GM23248 (cell line): Measurements from ENCODE around the gene NF1. TPM values are rescaled to one million over a fixed set of nuclear protein-coding genes. Genes with fewer than 3 reads are reported as not detected.

Experiments
- DNase-seq: peaks from one replicate; pipeline ENCODE4 v3.0.0-alpha.2; 2015
- H2AFZ ChIP-seq: fragments of 200-600 bp; sonication (generic); 2 replicates; pipeline ENCODE4 v1.6.1; 2016; ENCODE audit warnings: antibody characterized with exemption
- H3F3A ChIP-seq: fragments of 200-600 bp; sonication (generic); 2 replicates; pipeline ENCODE4 v1.6.1; 2016; ENCODE audit warnings: mild to moderate bottlenecking, antibody characterized with exemption, mixed run types; ENCODE audit not compliant: insufficient read depth
- H3K27ac ChIP-seq: fragments of 200-600 bp; sonication (generic); 2 replicates; pipeline ENCODE4 v1.5.1; 2016; ENCODE audit warnings: mild to moderate bottlenecking
- H3K27me3 ChIP-seq: fragments of 200-600 bp; sonication (generic); replicated peaks from 2 replicates; pipeline ENCODE4 v1.6.1; 2016; ENCODE audit warnings: mild to moderate bottlenecking; ENCODE audit not compliant: insufficient read depth
- H3K36me3 ChIP-seq: fragments of 200-600 bp; sonication (generic); 2 replicates; pipeline ENCODE4 v1.6.1; 2016; ENCODE audit warnings: low read depth, mild to moderate bottlenecking
- H3K4me1 ChIP-seq: fragments of 200-600 bp; sonication (generic); 2 replicates; pipeline ENCODE4 v1.6.1; 2016; ENCODE audit warnings: mild to moderate bottlenecking; ENCODE audit not compliant: insufficient read depth
- H3K4me2 ChIP-seq: fragments of 200-600 bp; sonication (generic); one replicate; pipeline ENCODE4 v1.6.1; 2016; ENCODE audit warnings: mild to moderate bottlenecking; ENCODE audit not compliant: unreplicated experiment
- H3K4me3 ChIP-seq: fragments of 200-600 bp; sonication (generic); 2 replicates; pipeline ENCODE4 v1.5.1; 2016; ENCODE audit warnings: mild to moderate bottlenecking
- H3K79me2 ChIP-seq: fragments of 200-600 bp; sonication (generic); 2 replicates; pipeline ENCODE4 v1.6.1; 2016; ENCODE audit warnings: mild to moderate bottlenecking; ENCODE audit not compliant: insufficient read depth
- H3K9ac ChIP-seq: fragments of 200-600 bp; sonication (generic); 2 replicates; pipeline ENCODE4 v1.6.1; 2016; ENCODE audit warnings: mild to moderate bottlenecking
- H3K9me2 ChIP-seq: fragments of 200-600 bp; sonication (generic); 2 replicates; pipeline ENCODE4 v1.6.1; 2016; ENCODE audit warnings: mixed run types, mild to moderate bottlenecking, moderate library complexity; ENCODE audit not compliant: insufficient read depth
- H3K9me3 ChIP-seq: fragments of 200-600 bp; sonication (generic); one replicate; pipeline ENCODE4 v1.6.1; 2017; ENCODE audit warnings: low read depth
- H4K20me1 ChIP-seq: fragments of 200-600 bp; sonication (generic); 2 replicates; pipeline ENCODE4 v1.6.0; 2016; ENCODE audit not compliant: insufficient read depth
- EZH2 ChIP-seq: fragments of 200-600 bp; sonication (generic); IDR thresholded peaks from 2 replicates; pipeline ENCODE4 v1.6.1; 2018; ENCODE audit warnings: antibody characterized with exemption, mild to moderate bottlenecking; ENCODE audit not compliant: insufficient read depth, poor library complexity, severe bottlenecking
- EZH2phosphoT487 ChIP-seq: fragments of 200-600 bp; sonication (generic); IDR thresholded peaks from 2 replicates; pipeline ENCODE4 v1.6.1; 2018; ENCODE audit warnings: antibody characterized with exemption, moderate library complexity, mild to moderate bottlenecking, low read depth; ENCODE audit not compliant: insufficient read depth
- WGBS, 2 experiments: methylation state at CpG; one replicate each; pipeline ENCODE4 v1.1.6; 2015 to 2017; ENCODE audit warnings: low lambda C conversion rate in 2 of 2, low coverage in 1 of 2; ENCODE audit errors: missing lambda C conversion rate in 2 of 2; 5-methylcytosine and 5-hydroxymethylcytosine counted together
- in situ Hi-C: fragments of 300-500 bp; cut with MboI; formaldehyde crosslinking; loops from 2 replicates; pipeline ENCODE4 v1.15.0; 2020
- polyA plus RNA-seq: library from polyadenylated mRNA; unstranded; fragments of >200 nt; fragmentation: Nextera tagmentation; extraction: Ambion mirVana; gene quantifications from 2 replicates; pipeline ENCODE4 v1.2.1, GENCODE V29; 2016
- total RNA-seq: library from RNA; depleted of rRNA; stranded (reverse); fragments of >200 nt; shearing (Covaris generic); gene quantifications from 2 replicates; pipeline ENCODE4 v1.2.3, GENCODE V29; 2014

NF1 gene
- total and polyA plus RNA-seq, 2 experiments from 2014 or later = 6.1 to 24.4 TPM

GRCh38 chr17:31236712-31237111 is 141.9 kb downstream of the NF1 start:
- no peak overlapping the region for H3K9ac ChIP-seq
- in situ Hi-C loops = no loop called here
- H3K9me2 ChIP-seq = no peaks in the 10 kb centered on the region
- H3K4me1 ChIP-seq = no peaks in the 10 kb centered on the region
- no peak overlapping the region for H2AFZ ChIP-seq
- H3K79me2 ChIP-seq = no peaks in the 10 kb centered on the region
- H3F3A ChIP-seq = no peaks in the 10 kb centered on the region
- H4K20me1 ChIP-seq = no peaks in the 10 kb centered on the region
- H3K4me3 ChIP-seq = no peak overlapping the region
- 97 to 98% methylated on average over 3 of the region's 3 CpGs for WGBS, 2 experiments
- H3K27me3 ChIP-seq = no peaks in the 10 kb centered on the region
- no peaks in the 10 kb centered on the region for H3K9me3 ChIP-seq
- H3K36me3 ChIP-seq = peaks cover 55% of the 10 kb centered on the region
- no peak for DNase-seq
- TF ChIP-seq EZH2 (no peak), EZH2phosphoT487 (no peak)
- no peak overlapping the region for H3K27ac ChIP-seq
- no peak overlapping the region for H3K4me2 ChIP-seq

GRCh38 chr17:31241116-31241515 is 146.3 kb downstream of the NF1 start:
- Histone ChIP-seq H3F3A (peaks cover under 1% of the 10 kb centered on the region; the same call in 1 of the 2 replicates), H3K27ac (no peak overlapping the region), H4K20me1 (no peaks in the 10 kb centered on the region), H3K79me2 (no peaks in the 10 kb centered on the region), H3K27me3 (no peaks in the 10 kb centered on the region), H3K4me2 (no peak overlapping the region), H3K4me3 (no peak overlapping the region), H3K36me3 (peaks cover 41% of the 10 kb centered on the region), H3K9me3 (no peaks in the 10 kb centered on the region), H2AFZ (no peak overlapping the region), H3K9ac (no peak overlapping the region), H3K9me2 (no peaks in the 10 kb centered on the region), H3K4me1 (0 out of 2 replicates have a peak, but pooled peaks cover 6% of the 10 kb centered on the region)
- no peak for DNase-seq
- WGBS, 2 experiments = 88 to 94% methylated on average over 4 of the region's 4 CpGs
- in situ Hi-C loops = no loop called here
- no peak for TF ChIP-seq EZH2
- TF ChIP-seq EZH2phosphoT487 = no peak

GRCh38 chr17:31248986-31249834 is 154.4 kb downstream of the NF1 start:
- peak overlapping the region; percentile 66 for H3K4me2 ChIP-seq
- H4K20me1 ChIP-seq = no peaks in the 10 kb centered on the region
- WGBS, 2 experiments = 67 to 71% methylated on average over 5 of the region's 5 CpGs
- no peaks in the 10 kb centered on the region; the same call in 1 of the 2 replicates for H3K79me2 ChIP-seq
- no peaks in the 10 kb centered on the region; the same call in 1 of the 2 replicates for H3K9me2 ChIP-seq
- H3K4me3 ChIP-seq = peak overlapping the region; percentile 16; the same call in 1 of the 2 replicates
- no peak overlapping the region for H2AFZ ChIP-seq
- no peaks in the 10 kb centered on the region for H3K9me3 ChIP-seq
- H3K4me1 ChIP-seq = peaks cover 48% of the 10 kb centered on the region
- peak; percentile 83 for DNase-seq
- peak overlapping the region; percentile 66 for H3K27ac ChIP-seq
- peaks cover 52% of the 10 kb centered on the region for H3F3A ChIP-seq
- H3K36me3 ChIP-seq = peaks cover 15% of the 10 kb centered on the region
- 0 out of 2 replicates have a peak overlapping the region, but pooled peaks have one; percentile 8 for H3K9ac ChIP-seq
- H3K27me3 ChIP-seq = no peaks in the 10 kb centered on the region
- in situ Hi-C loops = no loop called here
- no peak for TF ChIP-seq EZH2
- TF ChIP-seq EZH2phosphoT487 = no peak

GRCh38 chr17:31249835-31250141 is 155.0 kb downstream of the NF1 start:
- DNase-seq = no peak
- Histone ChIP-seq H3K9ac (0 out of 2 replicates have a peak overlapping the region, but pooled peaks have one; percentile 8), H2AFZ (no peak overlapping the region), H3K4me1 (peaks cover 47% of the 10 kb centered on the region), H3K27ac (peak overlapping the region; percentile 66), H3K9me3 (no peaks in the 10 kb centered on the region), H3K4me3 (no peak overlapping the region), H3F3A (peaks cover 52% of the 10 kb centered on the region), H4K20me1 (no peaks in the 10 kb centered on the region), H3K36me3 (peaks cover 15% of the 10 kb centered on the region), H3K9me2 (no peaks in the 10 kb centered on the region; the same call in 1 of the 2 replicates), H3K79me2 (no peaks in the 10 kb centered on the region; the same call in 1 of the 2 replicates), H3K27me3 (no peaks in the 10 kb centered on the region), H3K4me2 (peak overlapping the region; percentile 66)
- in situ Hi-C loops = no loop called here
- no peak for TF ChIP-seq EZH2
- WGBS, 2 experiments = 78 to 84% methylated on average over 4 of the region's 4 CpGs
